Lung (tissue), 12 donors: ENCODE data around the gene TMC8. TPM values are rescaled to one million over a fixed set of nuclear protein-coding genes. Genes with fewer than 3 reads are reported as not detected.
A peak's percentile ranks its signal among the peaks of the same experiment; 100 is the strongest.
"Not testable (repeated sequence)": the region's sequence is repeated elsewhere in the genome, so short reads cannot be mapped to it uniquely, and the experiment has no call there.

Source experiments
- ATAC-seq: fragments of 200-7000 bp; cut with Tn5 transposase; one replicate; pipeline ENCODE4 v1.9.1; 2020; ENCODE audit warnings: moderate number of reproducible peaks; ENCODE audit not compliant: insufficient read depth, low FRiP score
- DNase-seq, 3 donors: peaks; one replicate each; pipeline ENCODE4 v3.0.0-alpha.2; 2013 to 2017
- H3K27ac ChIP-seq, 2 donors: one replicate each; pipeline ENCODE4 v1.5.1; 2013; ENCODE audit warnings: mild to moderate bottlenecking in 2 of 2, moderate library complexity in 2 of 2, control low read depth in 1 of 2, inconsistent platforms in 1 of 2, low read depth in 1 of 2, low read length in 1 of 2
- H3K27me3 ChIP-seq, 3 donors: one replicate each; pipeline ENCODE4 v1.5.1; 2013; ENCODE audit warnings: low read length in 2 of 3; ENCODE audit not compliant: control insufficient read depth in 3 of 3, insufficient read depth in 3 of 3
- H3K36me3 ChIP-seq, 4 donors: one replicate each; pipeline ENCODE4 v1.5.1; 2013; ENCODE audit warnings: low read length in 4 of 4, mild to moderate bottlenecking in 1 of 4, moderate library complexity in 1 of 4; ENCODE audit not compliant: control insufficient read depth in 4 of 4, insufficient read depth in 4 of 4
- H3K4me1 ChIP-seq, 5 donors: one replicate each; pipeline ENCODE4 v1.5.1; 2013; ENCODE audit warnings: low read length in 5 of 5, mild to moderate bottlenecking in 2 of 5, moderate library complexity in 1 of 5; ENCODE audit not compliant: control insufficient read depth in 5 of 5, insufficient read depth in 5 of 5
- H3K4me3 ChIP-seq: one replicate; pipeline ENCODE4 v1.5.1; 2013; ENCODE audit warnings: mild to moderate bottlenecking, control low read depth, moderate library complexity
- H3K9ac ChIP-seq, 2 donors: one replicate each; pipeline ENCODE4 v1.5.1; 2013; ENCODE audit warnings: low read length in 2 of 2, control low read depth in 1 of 2; ENCODE audit not compliant: insufficient read depth in 1 of 2
- H3K9me3 ChIP-seq, 4 donors: one replicate each; pipeline ENCODE4 v1.5.1; 2013; ENCODE audit warnings: low read length in 3 of 4, mild to moderate bottlenecking in 1 of 4, moderate library complexity in 1 of 4; ENCODE audit not compliant: control insufficient read depth in 4 of 4, insufficient read depth in 3 of 4
- WGBS, 2 donors: extraction: QIAGEN DNeasy Blood & Tissue Kit; methylation state at CpG; one replicate each; pipeline ENCODE4 v1.1.7; 2013; 5-methylcytosine and 5-hydroxymethylcytosine counted together
- polyA plus RNA-seq, 2 donors: library from polyadenylated mRNA; stranded (reverse); fragments of 200-250 nt; gene quantifications; one replicate each; pipeline ENCODE4 v1.2.1, GENCODE V29; 2013
- total RNA-seq, 2 donors: library from RNA; depleted of rRNA in 1 of 2; stranded (reverse); fragments of >200 nt in 1 of 2; gene quantifications; one replicate each; pipeline ENCODE4 v1.2.1, GENCODE V29; 2014 to 2021
- TF ChIP-seq, protein P1 (sequence below): IDR thresholded peaks from 2 replicates; pipeline ENCODE4 v1.5.1; 2012; ENCODE audit warnings: mild to moderate bottlenecking; ENCODE audit errors: control extremely low read depth, extremely low read depth
- donor health status: control.
- donor health status: control.
- donor health status: Bipolar disorder and iron deficiency.
- donor health status: healthy.
- donor health status: DM: yes; HTN: yes; CAD: no.

The TMC8 gene
- total and polyA plus RNA-seq, 4 donors, result 15.5 to 28.1 (median 18.5) TPM

GRCh38 chr17:78113804-78114785 lies 16.5 kb upstream of the TMC8 start:
- Histone ChIP-seq H3K4me3 (no peak overlapping the region), H3K9me3 (no peaks in the 10 kb centered on the region), H3K27ac (no peak overlapping the region), H3K9ac (no peak overlapping the region), H3K4me1 (peaks cover 0 to 9% (median 3%) of the 10 kb centered on the region in 5 donors), H3K36me3 (peaks cover 0 to 62% (median 0%) of the 10 kb centered on the region in 4 donors), H3K27me3 (no peaks in the 10 kb centered on the region)
- DNase-seq (no peak), ATAC-seq (no peak)
- WGBS, 2 donors, result 71 to 75% methylated on average over 25 of the region's 25 CpGs
- TF ChIP-seq, protein P1, sequence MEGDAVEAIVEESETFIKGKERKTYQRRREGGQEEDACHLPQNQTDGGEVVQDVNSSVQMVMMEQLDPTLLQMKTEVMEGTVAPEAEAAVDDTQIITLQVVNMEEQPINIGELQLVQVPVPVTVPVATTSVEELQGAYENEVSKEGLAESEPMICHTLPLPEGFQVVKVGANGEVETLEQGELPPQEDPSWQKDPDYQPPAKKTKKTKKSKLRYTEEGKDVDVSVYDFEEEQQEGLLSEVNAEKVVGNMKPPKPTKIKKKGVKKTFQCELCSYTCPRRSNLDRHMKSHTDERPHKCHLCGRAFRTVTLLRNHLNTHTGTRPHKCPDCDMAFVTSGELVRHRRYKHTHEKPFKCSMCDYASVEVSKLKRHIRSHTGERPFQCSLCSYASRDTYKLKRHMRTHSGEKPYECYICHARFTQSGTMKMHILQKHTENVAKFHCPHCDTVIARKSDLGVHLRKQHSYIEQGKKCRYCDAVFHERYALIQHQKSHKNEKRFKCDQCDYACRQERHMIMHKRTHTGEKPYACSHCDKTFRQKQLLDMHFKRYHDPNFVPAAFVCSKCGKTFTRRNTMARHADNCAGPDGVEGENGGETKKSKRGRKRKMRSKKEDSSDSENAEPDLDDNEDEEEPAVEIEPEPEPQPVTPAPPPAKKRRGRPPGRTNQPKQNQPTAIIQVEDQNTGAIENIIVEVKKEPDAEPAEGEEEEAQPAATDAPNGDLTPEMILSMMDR, result no peak

DNA sequence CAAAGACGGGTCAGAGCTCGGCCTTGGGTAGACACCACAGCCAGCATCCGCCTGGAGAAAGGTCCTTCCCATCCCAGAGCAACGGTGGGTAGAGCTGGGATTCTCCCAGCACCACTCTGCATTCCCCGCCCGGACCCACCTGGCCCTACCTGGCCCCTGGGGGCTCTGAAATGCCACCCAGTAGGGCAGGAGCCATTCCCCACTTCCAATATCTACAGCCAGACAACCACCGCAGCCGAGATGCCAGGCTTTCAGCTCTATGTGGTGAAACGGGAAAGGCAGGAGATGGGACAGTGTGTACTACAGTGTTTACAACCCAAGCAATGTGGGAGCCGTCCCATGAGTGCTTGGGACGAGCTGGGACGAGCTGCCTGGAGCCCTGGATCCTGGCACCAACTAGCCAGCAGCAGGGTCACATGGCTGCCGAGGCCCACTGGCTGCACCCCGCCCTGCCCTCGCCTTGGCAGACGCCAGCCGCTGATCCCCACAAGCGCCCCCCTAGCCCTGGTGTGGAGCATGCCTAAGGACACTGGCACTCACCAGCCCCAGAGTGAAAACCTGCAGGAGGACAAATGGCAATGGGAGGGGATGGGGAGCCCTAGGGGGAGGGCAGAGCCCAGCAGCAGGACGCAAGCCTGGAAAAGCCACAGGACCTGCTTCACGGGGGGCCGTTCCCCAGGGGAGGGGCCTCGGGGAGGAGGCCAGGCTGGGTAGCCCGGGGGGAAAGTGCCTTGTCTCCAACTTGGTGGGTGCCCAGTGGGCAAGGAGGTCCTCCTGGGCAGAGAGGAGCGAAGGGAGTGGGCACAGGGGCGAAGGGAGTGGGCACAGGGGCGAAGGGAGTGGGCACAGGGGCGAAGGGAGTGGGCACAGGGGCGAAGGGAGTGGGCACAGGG lies 15.5 kb upstream of the TMC8 start:
- H3K27ac ChIP-seq, result peak overlapping the region in 1 of 2 donors; percentile 7
- TF ChIP-seq, protein P1, result no peak
- H3K27me3 ChIP-seq, result no peaks in the 10 kb centered on the region
- ATAC-seq (no peak), DNase-seq (no peak)
- H3K4me3 ChIP-seq, result no peak overlapping the region
- no peak overlapping the region for H3K9ac ChIP-seq
- 89 to 94% methylated on average over 25 to 28 of the region's 28 CpGs for WGBS, 2 donors
- H3K4me1 ChIP-seq, result peaks cover 0 to 9% (median 3%) of the 10 kb centered on the region in 5 donors
- peaks cover 0 to 59% (median 0%) of the 10 kb centered on the region in 4 donors for H3K36me3 ChIP-seq
- no peaks in the 10 kb centered on the region for H3K9me3 ChIP-seq

- not testable (repeated sequence) for H3K27me3 ChIP-seq, DNase-seq
- H3K36me3 ChIP-seq, result peaks cover 0 to 58% (median 0%) of the 10 kb centered on the region in 4 donors
Measured at GRCh38 chr17:78115803-78116202, 14.8 kb upstream of the TMC8 start.

More at GRCh38 chr17:78115803-78116202, 14.8 kb upstream of the TMC8 start:
- not testable (repeated sequence) for ATAC-seq, H3K27ac ChIP-seq, H3K4me1 ChIP-seq, H3K9me3 ChIP-seq, H3K4me3 ChIP-seq, H3K9ac ChIP-seq
- WGBS, 2 donors, result 69 to 85% methylated on average over 12 to 15 of the region's 18 CpGs
